ENCODE results near the gene ARID1B. TPM values are rescaled to one million over a fixed set of nuclear protein-coding genes. Genes with fewer than 3 reads are reported as not detected.

The ARID1B gene
- total RNA-seq, 1 experiment from 2014 or later, result 60.3 TPM

DNA sequence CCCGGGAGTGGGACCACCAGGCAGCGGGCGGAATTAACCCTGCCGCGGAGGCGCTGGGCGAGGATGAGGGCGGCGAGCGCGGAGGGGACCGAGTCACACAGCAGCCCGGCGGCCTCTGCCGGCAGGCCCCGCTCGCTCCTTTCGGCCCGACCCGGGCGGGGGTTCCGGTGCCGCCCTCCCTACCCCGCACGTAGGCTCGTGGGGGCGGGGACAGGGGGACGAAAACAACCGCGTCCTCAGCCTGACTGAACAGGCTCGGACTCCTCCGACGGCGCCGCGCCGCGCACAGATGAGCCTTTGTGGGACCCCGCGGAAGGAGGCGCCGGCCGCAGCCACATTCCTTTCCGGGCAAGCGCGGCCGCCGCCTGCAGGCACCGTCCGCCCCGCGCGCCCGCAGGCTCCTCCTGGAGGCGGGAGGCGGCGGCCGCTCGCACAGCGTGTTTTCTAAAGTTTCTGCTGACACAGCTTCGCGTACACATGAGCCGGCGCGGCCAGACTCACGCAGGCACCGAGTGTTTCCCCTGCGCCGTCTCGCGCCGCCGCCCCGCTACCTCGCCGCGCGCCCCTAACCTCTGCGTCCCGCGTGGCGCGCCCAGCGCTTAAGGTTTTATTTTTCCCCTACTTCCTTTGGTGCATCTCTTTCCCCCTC is 244.3 kb downstream of the ARID1B start (continued):
- TF ChIP-seq, protein P1, sequence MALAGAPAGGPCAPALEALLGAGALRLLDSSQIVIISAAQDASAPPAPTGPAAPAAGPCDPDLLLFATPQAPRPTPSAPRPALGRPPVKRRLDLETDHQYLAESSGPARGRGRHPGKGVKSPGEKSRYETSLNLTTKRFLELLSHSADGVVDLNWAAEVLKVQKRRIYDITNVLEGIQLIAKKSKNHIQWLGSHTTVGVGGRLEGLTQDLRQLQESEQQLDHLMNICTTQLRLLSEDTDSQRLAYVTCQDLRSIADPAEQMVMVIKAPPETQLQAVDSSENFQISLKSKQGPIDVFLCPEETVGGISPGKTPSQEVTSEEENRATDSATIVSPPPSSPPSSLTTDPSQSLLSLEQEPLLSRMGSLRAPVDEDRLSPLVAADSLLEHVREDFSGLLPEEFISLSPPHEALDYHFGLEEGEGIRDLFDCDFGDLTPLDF (CRISPR knock-in tag; IDR thresholded peaks at IDR 0.05), result no peak
- TF ChIP-seq, protein P2, sequence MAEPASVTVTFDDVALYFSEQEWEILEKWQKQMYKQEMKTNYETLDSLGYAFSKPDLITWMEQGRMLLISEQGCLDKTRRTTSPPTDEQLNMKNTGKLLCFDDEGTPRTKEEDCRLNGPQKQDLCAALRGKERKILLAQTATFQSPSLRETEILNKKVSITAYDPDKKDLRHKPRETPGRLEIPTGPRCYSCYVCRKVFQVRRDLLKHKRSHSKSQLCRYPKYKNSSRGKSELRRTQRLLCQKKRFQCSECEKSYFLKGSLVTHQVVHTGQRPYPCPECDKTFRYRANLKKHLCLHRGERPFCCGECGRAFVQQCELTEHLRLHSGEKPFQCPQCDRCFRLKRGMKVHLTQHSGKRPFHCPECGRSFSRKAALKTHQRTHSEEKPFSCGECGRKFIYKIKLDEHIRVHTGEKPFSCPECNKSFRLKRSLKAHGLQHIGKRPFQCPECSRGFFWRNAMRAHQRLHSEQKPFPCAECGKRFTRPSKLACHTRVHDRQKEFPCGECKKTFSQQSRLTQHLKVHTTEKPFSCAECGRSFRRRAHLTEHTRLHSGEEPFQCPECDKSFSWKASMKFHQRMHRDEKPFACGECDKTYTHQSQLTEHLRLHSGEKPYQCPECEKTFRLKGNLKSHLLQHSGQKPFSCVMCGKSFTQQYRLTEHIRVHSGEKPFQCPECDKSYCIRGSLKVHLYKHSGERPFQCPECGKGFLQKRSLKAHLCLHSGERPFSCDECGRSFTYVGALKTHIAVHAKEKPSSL (CRISPR knock-in tag; conservative IDR thresholded peaks at IDR 0.05), result no peak
- TF ChIP-seq RELA (CRISPR knock-in tag; IDR thresholded peaks at IDR 0.05; ENCODE audit: borderline replicate concordance) (peak; percentile 58; the same call in 1 of the 2 replicates), NFATC4 (CRISPR knock-in tag; IDR thresholded peaks at IDR 0.05) (no peak; the same call in 1 of the 2 replicates), GRHL2 (CRISPR knock-in tag; IDR thresholded peaks at IDR 0.05; ENCODE audit: insufficient replicate concordance, severe bottlenecking) (no peak), ZNF396 (CRISPR knock-in tag; IDR thresholded peaks at IDR 0.05; ENCODE audit: borderline replicate concordance) (no peak), ZNF671 (CRISPR knock-in tag; IDR thresholded peaks at IDR 0.05) (peak; percentile 77; the same call in 1 of the 2 replicates), KAT7 (CRISPR knock-in tag; IDR thresholded peaks at IDR 0.05; ENCODE audit: borderline replicate concordance) (0 out of 2 replicates have a peak, but pooled peaks have one; percentile 68), CREM (CRISPR knock-in tag; IDR thresholded peaks at IDR 0.05) (peak; percentile 77; the same call in 1 of the 2 replicates), ELF4 (CRISPR knock-in tag; IDR thresholded peaks at IDR 0.05; ENCODE audit: low read depth) (no peak), FOXP1 (CRISPR knock-in tag; IDR thresholded peaks at IDR 0.05; ENCODE audit: borderline replicate concordance) (peak; percentile 82; the same call in 1 of the 2 replicates), FOXJ3 (CRISPR knock-in tag; IDR thresholded peaks at IDR 0.05; ENCODE audit: borderline replicate concordance) (no peak), MYBL2 (CRISPR knock-in tag; IDR thresholded peaks at IDR 0.05) (peak; percentile 82; the same call in 1 of the 2 replicates), ZNF317 (CRISPR knock-in tag; IDR thresholded peaks at IDR 0.05; ENCODE audit: borderline replicate concordance, low read depth) (0 out of 2 replicates have a peak, but pooled peaks have one; percentile 10), JUN (CRISPR knock-in tag; IDR thresholded peaks at IDR 0.05) (no peak), SMAD3 (CRISPR knock-in tag; IDR thresholded peaks at IDR 0.05; ENCODE audit: borderline replicate concordance) (peak; percentile 80), HMGA2 (CRISPR knock-in tag; IDR thresholded peaks at IDR 0.05) (no peak), ATF1 (CRISPR knock-in tag; IDR thresholded peaks at IDR 0.05) (peak; percentile 67; the same call in 1 of the 2 replicates), CBFB (CRISPR knock-in tag; IDR thresholded peaks at IDR 0.05; ENCODE audit: low read depth) (peak; percentile 55; the same call in 1 of the 2 replicates)
- TF ChIP-seq, protein P3, sequence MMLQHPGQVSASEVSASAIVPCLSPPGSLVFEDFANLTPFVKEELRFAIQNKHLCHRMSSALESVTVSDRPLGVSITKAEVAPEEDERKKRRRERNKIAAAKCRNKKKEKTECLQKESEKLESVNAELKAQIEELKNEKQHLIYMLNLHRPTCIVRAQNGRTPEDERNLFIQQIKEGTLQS (CRISPR knock-in tag; conservative IDR thresholded peaks at IDR 0.05), result no peak
- TF ChIP-seq, protein P4, sequence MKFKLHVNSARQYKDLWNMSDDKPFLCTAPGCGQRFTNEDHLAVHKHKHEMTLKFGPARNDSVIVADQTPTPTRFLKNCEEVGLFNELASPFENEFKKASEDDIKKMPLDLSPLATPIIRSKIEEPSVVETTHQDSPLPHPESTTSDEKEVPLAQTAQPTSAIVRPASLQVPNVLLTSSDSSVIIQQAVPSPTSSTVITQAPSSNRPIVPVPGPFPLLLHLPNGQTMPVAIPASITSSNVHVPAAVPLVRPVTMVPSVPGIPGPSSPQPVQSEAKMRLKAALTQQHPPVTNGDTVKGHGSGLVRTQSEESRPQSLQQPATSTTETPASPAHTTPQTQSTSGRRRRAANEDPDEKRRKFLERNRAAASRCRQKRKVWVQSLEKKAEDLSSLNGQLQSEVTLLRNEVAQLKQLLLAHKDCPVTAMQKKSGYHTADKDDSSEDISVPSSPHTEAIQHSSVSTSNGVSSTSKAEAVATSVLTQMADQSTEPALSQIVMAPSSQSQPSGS (CRISPR knock-in tag; IDR thresholded peaks at IDR 0.05; ENCODE audit: borderline replicate concordance, low read depth), result no peak
- TF ChIP-seq, protein P5, sequence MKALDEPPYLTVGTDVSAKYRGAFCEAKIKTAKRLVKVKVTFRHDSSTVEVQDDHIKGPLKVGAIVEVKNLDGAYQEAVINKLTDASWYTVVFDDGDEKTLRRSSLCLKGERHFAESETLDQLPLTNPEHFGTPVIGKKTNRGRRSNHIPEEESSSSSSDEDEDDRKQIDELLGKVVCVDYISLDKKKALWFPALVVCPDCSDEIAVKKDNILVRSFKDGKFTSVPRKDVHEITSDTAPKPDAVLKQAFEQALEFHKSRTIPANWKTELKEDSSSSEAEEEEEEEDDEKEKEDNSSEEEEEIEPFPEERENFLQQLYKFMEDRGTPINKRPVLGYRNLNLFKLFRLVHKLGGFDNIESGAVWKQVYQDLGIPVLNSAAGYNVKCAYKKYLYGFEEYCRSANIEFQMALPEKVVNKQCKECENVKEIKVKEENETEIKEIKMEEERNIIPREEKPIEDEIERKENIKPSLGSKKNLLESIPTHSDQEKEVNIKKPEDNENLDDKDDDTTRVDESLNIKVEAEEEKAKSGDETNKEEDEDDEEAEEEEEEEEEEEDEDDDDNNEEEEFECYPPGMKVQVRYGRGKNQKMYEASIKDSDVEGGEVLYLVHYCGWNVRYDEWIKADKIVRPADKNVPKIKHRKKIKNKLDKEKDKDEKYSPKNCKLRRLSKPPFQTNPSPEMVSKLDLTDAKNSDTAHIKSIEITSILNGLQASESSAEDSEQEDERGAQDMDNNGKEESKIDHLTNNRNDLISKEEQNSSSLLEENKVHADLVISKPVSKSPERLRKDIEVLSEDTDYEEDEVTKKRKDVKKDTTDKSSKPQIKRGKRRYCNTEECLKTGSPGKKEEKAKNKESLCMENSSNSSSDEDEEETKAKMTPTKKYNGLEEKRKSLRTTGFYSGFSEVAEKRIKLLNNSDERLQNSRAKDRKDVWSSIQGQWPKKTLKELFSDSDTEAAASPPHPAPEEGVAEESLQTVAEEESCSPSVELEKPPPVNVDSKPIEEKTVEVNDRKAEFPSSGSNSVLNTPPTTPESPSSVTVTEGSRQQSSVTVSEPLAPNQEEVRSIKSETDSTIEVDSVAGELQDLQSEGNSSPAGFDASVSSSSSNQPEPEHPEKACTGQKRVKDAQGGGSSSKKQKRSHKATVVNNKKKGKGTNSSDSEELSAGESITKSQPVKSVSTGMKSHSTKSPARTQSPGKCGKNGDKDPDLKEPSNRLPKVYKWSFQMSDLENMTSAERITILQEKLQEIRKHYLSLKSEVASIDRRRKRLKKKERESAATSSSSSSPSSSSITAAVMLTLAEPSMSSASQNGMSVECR (CRISPR knock-in tag; IDR thresholded peaks at IDR 0.05; ENCODE audit: borderline replicate concordance), result no peak; the same call in none of the 2 replicates
- TF ChIP-seq, protein P6, sequence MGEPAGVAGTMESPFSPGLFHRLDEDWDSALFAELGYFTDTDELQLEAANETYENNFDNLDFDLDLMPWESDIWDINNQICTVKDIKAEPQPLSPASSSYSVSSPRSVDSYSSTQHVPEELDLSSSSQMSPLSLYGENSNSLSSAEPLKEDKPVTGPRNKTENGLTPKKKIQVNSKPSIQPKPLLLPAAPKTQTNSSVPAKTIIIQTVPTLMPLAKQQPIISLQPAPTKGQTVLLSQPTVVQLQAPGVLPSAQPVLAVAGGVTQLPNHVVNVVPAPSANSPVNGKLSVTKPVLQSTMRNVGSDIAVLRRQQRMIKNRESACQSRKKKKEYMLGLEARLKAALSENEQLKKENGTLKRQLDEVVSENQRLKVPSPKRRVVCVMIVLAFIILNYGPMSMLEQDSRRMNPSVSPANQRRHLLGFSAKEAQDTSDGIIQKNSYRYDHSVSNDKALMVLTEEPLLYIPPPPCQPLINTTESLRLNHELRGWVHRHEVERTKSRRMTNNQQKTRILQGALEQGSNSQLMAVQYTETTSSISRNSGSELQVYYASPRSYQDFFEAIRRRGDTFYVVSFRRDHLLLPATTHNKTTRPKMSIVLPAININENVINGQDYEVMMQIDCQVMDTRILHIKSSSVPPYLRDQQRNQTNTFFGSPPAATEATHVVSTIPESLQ (CRISPR knock-in tag; IDR thresholded peaks at IDR 0.05), result no peak
- TF ChIP-seq, protein P7, sequence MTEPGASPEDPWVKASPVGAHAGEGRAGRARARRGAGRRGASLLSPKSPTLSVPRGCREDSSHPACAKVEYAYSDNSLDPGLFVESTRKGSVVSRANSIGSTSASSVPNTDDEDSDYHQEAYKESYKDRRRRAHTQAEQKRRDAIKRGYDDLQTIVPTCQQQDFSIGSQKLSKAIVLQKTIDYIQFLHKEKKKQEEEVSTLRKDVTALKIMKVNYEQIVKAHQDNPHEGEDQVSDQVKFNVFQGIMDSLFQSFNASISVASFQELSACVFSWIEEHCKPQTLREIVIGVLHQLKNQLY (CRISPR knock-in tag; IDR thresholded peaks at IDR 0.05), result peak; percentile 74; the same call in 1 of the 2 replicates
- TF ChIP-seq, protein P8, sequence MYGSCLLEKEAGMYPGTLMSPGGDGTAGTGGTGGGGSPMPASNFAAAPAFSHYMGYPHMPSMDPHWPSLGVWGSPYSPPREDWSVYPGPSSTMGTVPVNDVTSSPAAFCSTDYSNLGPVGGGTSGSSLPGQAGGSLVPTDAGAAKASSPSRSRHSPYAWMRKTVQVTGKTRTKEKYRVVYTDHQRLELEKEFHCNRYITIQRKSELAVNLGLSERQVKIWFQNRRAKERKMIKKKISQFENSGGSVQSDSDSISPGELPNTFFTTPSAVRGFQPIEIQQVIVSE (CRISPR knock-in tag; IDR thresholded peaks at IDR 0.05; ENCODE audit: borderline replicate concordance), result no peak
